Mucosa of stomach (tissue), 1 donor: ENCODE data around the gene MPRIP.
"Not testable (repeated sequence)": the region's sequence is repeated elsewhere in the genome, so short reads cannot be mapped to it uniquely, and the experiment has no call there.

Source experiments
- H3K27me3 ChIP-seq: one replicate; pipeline ENCODE4 v1.7.0; 2013; ENCODE audit warnings: mild to moderate bottlenecking, low read length; ENCODE audit not compliant: control insufficient read depth, insufficient read depth
- H3K36me3 ChIP-seq: one replicate; pipeline ENCODE4 v1.7.0; 2013; ENCODE audit warnings: low read length; ENCODE audit not compliant: control insufficient read depth, insufficient read depth
- H3K4me1 ChIP-seq: one replicate; pipeline ENCODE4 v1.7.0; 2013; ENCODE audit warnings: mild to moderate bottlenecking, low read length; ENCODE audit not compliant: control insufficient read depth, insufficient read depth
- H3K4me3 ChIP-seq: one replicate; pipeline ENCODE4 v1.7.0; 2013; ENCODE audit warnings: low read length
- H3K9ac ChIP-seq: one replicate; pipeline ENCODE4 v1.7.0; 2013; ENCODE audit warnings: mild to moderate bottlenecking, low read length, moderate library complexity
- H3K9me3 ChIP-seq: one replicate; pipeline ENCODE4 v1.7.0; 2013; ENCODE audit warnings: mild to moderate bottlenecking, low read length, moderate library complexity; ENCODE audit not compliant: control insufficient read depth
- donor health status: Pancreatic carcinoma.

The MPRIP gene

GRCh38 chr17:17180741-17181525, 138.7 kb downstream of the MPRIP start:
- Histone ChIP-seq H3K4me3 (no peak overlapping the region), H3K9ac (no peak overlapping the region), H3K9me3 (no peaks in the 10 kb centered on the region), H3K36me3 (peaks cover 38% of the 10 kb centered on the region), H3K27me3 (no peaks in the 10 kb centered on the region), H3K4me1 (peaks cover 9% of the 10 kb centered on the region)

- Histone ChIP-seq H3K36me3 (peaks cover 30% of the 10 kb centered on the region), H3K27me3 (no peaks in the 10 kb centered on the region), H3K4me3 (no peak overlapping the region), H3K9ac (no peak overlapping the region), H3K4me1 (peaks cover 19% of the 10 kb centered on the region), H3K9me3 (no peaks in the 10 kb centered on the region)
Observed at GRCh38 chr17:17181666-17182597, 139.7 kb downstream of the MPRIP start.

- no peak overlapping the region for H3K4me3 ChIP-seq
- H3K36me3 ChIP-seq: peaks cover 23% of the 10 kb centered on the region
- H3K27me3 ChIP-seq: no peaks in the 10 kb centered on the region
- H3K9ac ChIP-seq: no peak overlapping the region
- no peaks in the 10 kb centered on the region for H3K9me3 ChIP-seq
- H3K4me1 ChIP-seq: peaks cover 20% of the 10 kb centered on the region
Observed at GRCh38 chr17:17182598-17183136, 140.4 kb downstream of the MPRIP start.

GRCh38 chr17:17183744-17184143, 141.5 kb downstream of the MPRIP start:
- H3K4me3 ChIP-seq: no peak overlapping the region
- no peaks in the 10 kb centered on the region for H3K9me3 ChIP-seq
- H3K9ac ChIP-seq: no peak overlapping the region
- H3K27me3 ChIP-seq: no peaks in the 10 kb centered on the region
- peaks cover 20% of the 10 kb centered on the region for H3K4me1 ChIP-seq
- H3K36me3 ChIP-seq: peaks cover 22% of the 10 kb centered on the region

- not testable (repeated sequence) for H3K9ac ChIP-seq, H3K9me3 ChIP-seq, H3K27me3 ChIP-seq, H3K4me3 ChIP-seq
- Histone ChIP-seq H3K4me1 (peaks cover 20% of the 10 kb centered on the region), H3K36me3 (peaks cover 15% of the 10 kb centered on the region)
Observed at GRCh38 chr17:17184985-17185757, 142.9 kb downstream of the MPRIP start.

- H3K4me3 ChIP-seq: no peak overlapping the region
- peaks cover 6% of the 10 kb centered on the region for H3K36me3 ChIP-seq
- H3K27me3 ChIP-seq: no peaks in the 10 kb centered on the region
- H3K9ac ChIP-seq: no peak overlapping the region
- no peaks in the 10 kb centered on the region for H3K9me3 ChIP-seq
- H3K4me1 ChIP-seq: peaks cover 20% of the 10 kb centered on the region
Observed at GRCh38 chr17:17186051-17186450, 143.8 kb downstream of the MPRIP start.

- Histone ChIP-seq H3K4me3 (no peak overlapping the region), H3K9ac (no peak overlapping the region), H3K4me1 (peaks cover 20% of the 10 kb centered on the region), H3K36me3 (peaks cover 4% of the 10 kb centered on the region), H3K27me3 (no peaks in the 10 kb centered on the region), H3K9me3 (no peaks in the 10 kb centered on the region)
Observed at GRCh38 chr17:17186551-17187505, 144.6 kb downstream of the MPRIP start.

GRCh38 chr17:17188586-17188985, 146.3 kb downstream of the MPRIP start:
- Histone ChIP-seq H3K27me3 (no peaks in the 10 kb centered on the region), H3K4me1 (peaks cover 20% of the 10 kb centered on the region), H3K9me3 (no peaks in the 10 kb centered on the region), H3K4me3 (no peak overlapping the region), H3K36me3 (peaks cover 4% of the 10 kb centered on the region), H3K9ac (no peak overlapping the region)

- H3K36me3 ChIP-seq: no peaks in the 10 kb centered on the region
- H3K27me3 ChIP-seq: no peaks in the 10 kb centered on the region
- no peak overlapping the region for H3K4me3 ChIP-seq
- no peak overlapping the region for H3K9ac ChIP-seq
- no peaks in the 10 kb centered on the region for H3K9me3 ChIP-seq
- H3K4me1 ChIP-seq: peaks cover 20% of the 10 kb centered on the region
Observed at GRCh38 chr17:17189559-17189958, 147.3 kb downstream of the MPRIP start.

GRCh38 chr17:17190188-17190587, 147.9 kb downstream of the MPRIP start:
- Histone ChIP-seq H3K27me3 (no peaks in the 10 kb centered on the region), H3K36me3 (no peaks in the 10 kb centered on the region), H3K4me1 (peaks cover 19% of the 10 kb centered on the region), H3K9ac (no peak overlapping the region), H3K4me3 (no peak overlapping the region), H3K9me3 (no peaks in the 10 kb centered on the region)

GRCh38 chr17:17191346-17191792, 149.1 kb downstream of the MPRIP start:
- H3K36me3 ChIP-seq: no peaks in the 10 kb centered on the region
- H3K9ac ChIP-seq: no peak overlapping the region
- H3K27me3 ChIP-seq: no peaks in the 10 kb centered on the region
- no peak overlapping the region for H3K4me3 ChIP-seq
- no peaks in the 10 kb centered on the region for H3K9me3 ChIP-seq
- H3K4me1 ChIP-seq: peaks cover 7% of the 10 kb centered on the region
